ENCODE results near the gene SLC13A4. TPM values are rescaled to one million over a fixed set of nuclear protein-coding genes. Genes with fewer than 3 reads are reported as not detected.
A peak's percentile ranks its signal among the peaks of the same experiment; 100 is the strongest.

Gene SLC13A4
- total and polyA plus RNA-seq, 2 donors (not counting 3 experiments of a cell fraction or from before 2014, with no cell fraction given), result not detected

DNA sequence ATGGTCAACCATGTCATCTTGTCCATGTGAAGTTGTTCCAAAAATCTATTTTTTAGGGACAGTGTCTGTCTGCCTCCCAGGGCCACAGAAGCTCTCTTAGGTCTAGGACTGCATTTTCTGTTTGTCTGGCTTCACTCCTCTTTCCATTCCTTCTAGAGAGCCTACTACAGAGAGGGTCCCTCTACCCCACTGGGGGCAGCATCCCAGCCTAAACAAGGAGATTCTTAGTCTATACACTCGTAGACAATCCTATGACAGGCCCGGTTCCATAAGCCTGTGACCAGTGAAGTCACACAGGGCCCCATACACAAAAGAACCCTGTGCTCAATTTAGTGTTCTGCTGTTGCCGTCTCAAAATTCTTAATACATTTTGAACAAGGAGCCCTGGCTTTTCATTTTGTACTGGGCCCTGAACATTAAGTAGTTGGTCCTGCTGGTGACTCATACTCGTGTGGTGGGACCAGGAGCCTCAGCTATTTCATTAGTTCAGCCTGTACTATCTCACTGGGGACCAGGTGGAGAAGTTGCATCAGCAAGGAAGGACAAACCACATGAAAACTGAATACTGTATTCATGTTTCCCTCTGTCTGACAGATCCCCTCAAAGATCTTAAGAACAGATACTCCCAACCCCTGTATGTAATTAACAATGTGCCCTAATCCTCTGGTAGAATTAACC, 44.1 kb upstream of the SLC13A4 start:
- peaks cover 0 to 3% of the 10 kb centered on the region in 2 experiments for H3K27me3 ChIP-seq (ENCODE audit: control insufficient read depth in 2 of 2, insufficient read depth in 2 of 2, low read length in 2 of 2)
- no peak overlapping the region for H3K9ac ChIP-seq (replicated peaks; ENCODE audit: extremely low read depth, insufficient read depth, low read length)
- H4K20me1 ChIP-seq (replicated peaks; ENCODE audit: control insufficient read depth, extremely low read depth, insufficient read depth, low read length), result no peaks in the 10 kb centered on the region
- no peaks in the 10 kb centered on the region for H3K79me2 ChIP-seq (ENCODE audit: control insufficient read depth, insufficient read depth, low read length)
- no peak for FAIRE-seq
- DNase-seq (ENCODE audit: low read depth, low spot score), result no peak
- no peak overlapping the region for H3K27ac ChIP-seq (ENCODE audit: insufficient read depth, low read depth, low read length)
- intact Hi-C loops (cut with micrococcal nuclease) (no loop called here), dilution Hi-C loops (cut with MboI; ENCODE audit: extremely low pct_ligation_motif_present, low sequenced_read_pairs) (no loop called here)
- no peaks in the 10 kb centered on the region for H3K36me3 ChIP-seq (ENCODE audit: control insufficient read depth in 2 of 2, extremely low read depth in 1 of 2, insufficient read depth in 2 of 2, low read length in 2 of 2)
- TF ChIP-seq MYC (IDR thresholded peaks at IDR 0.05; ENCODE audit: low read depth, low read length) (no peak), GATA2 (IDR thresholded peaks at IDR 0.05; ENCODE audit: insufficient read depth, insufficient read length, low read depth, low read length) (no peak), FOS (IDR thresholded peaks at IDR 0.05; ENCODE audit: borderline replicate concordance, insufficient read depth, low read length) (peak; percentile 26), EZH2 (IDR thresholded peaks at IDR 0.05; ENCODE audit: borderline replicate concordance, low read depth, low read length, severe bottlenecking) (no peak)
- H3K4me3 ChIP-seq (replicated peaks in 1 of 3; ENCODE audit: insufficient read depth in 1 of 3, low read depth in 1 of 3, low read length in 3 of 3), result no peak overlapping the region
- no peaks in the 10 kb centered on the region for H3K9me3 ChIP-seq (replicated peaks; ENCODE audit: control insufficient read depth, insufficient read depth, low read length)
- H3K4me2 ChIP-seq (ENCODE audit: insufficient read depth, low read length), result no peak overlapping the region
- BruUV-seq (replicated peaks), result no TSS peak
- ChIA-PET POLR2A (no interaction called here), CTCF (interaction anchor here (1.3 to 2.7 kb wide), 3 partner anchors 9 to 99 kb away, joined by 4 to 8 read pairs (median 5); no protein-coding TSS in a partner anchor)
- H3K9me1 ChIP-seq (replicated peaks; ENCODE audit: control insufficient read depth, extremely low read depth, insufficient read depth, low read length), result no peaks in the 10 kb centered on the region
- H2AFZ ChIP-seq (ENCODE audit: low read depth, low read length), result no peak overlapping the region
- peaks cover 7% of the 10 kb centered on the region for H3K4me1 ChIP-seq (ENCODE audit: control insufficient read depth, extremely low read depth, insufficient read depth, low read length)

DNA sequence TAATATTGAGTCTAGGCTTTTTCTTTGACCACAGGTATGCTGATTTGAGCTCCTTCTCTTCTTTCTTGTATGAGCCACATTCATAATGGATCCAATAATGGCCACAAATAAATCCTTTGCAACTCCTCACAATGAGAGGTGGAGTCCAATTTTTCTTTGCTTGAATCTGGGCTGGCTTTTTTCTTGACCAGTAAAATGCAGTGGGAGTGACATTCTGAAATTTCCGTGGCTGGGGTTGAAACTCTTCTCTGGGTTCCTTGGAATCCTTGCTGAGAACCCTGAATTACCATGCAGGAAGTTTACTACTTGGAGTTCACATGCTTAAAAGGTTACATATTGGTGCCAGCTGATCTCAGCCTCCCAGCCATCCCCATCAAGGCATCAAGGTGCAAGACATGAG, 43.1 kb upstream of the SLC13A4 start:
- no peak for TF ChIP-seq MYC (IDR thresholded peaks at IDR 0.05; ENCODE audit: low read depth, low read length)
- peaks cover 7% of the 10 kb centered on the region for H3K4me1 ChIP-seq (ENCODE audit: control insufficient read depth, extremely low read depth, insufficient read depth, low read length)
- BruUV-seq (replicated peaks), result no TSS peak
- no peak overlapping the region for H2AFZ ChIP-seq (ENCODE audit: low read depth, low read length)
- ChIA-PET POLR2A (no interaction called here), CTCF (interaction anchor here (1.3 to 2.7 kb wide), 2 partner anchors 8 to 98 kb away, joined by 4 to 8 read pairs; no protein-coding TSS in a partner anchor)
- no peak overlapping the region for H3K27ac ChIP-seq (ENCODE audit: insufficient read depth, low read depth, low read length)
- no peak overlapping the region for H3K4me2 ChIP-seq (ENCODE audit: insufficient read depth, low read length)
- no peak overlapping the region for H3K4me3 ChIP-seq (replicated peaks in 1 of 3; ENCODE audit: insufficient read depth in 1 of 3, low read depth in 1 of 3, low read length in 3 of 3)
- no peaks in the 10 kb centered on the region for H3K9me3 ChIP-seq (replicated peaks; ENCODE audit: control insufficient read depth, insufficient read depth, low read length)
- H3K9ac ChIP-seq (replicated peaks; ENCODE audit: extremely low read depth, insufficient read depth, low read length), result no peak overlapping the region
- no peaks in the 10 kb centered on the region for H3K9me1 ChIP-seq (replicated peaks; ENCODE audit: control insufficient read depth, extremely low read depth, insufficient read depth, low read length)
- no peaks in the 10 kb centered on the region for H3K79me2 ChIP-seq (ENCODE audit: control insufficient read depth, insufficient read depth, low read length)
- no peaks in the 10 kb centered on the region for H4K20me1 ChIP-seq (replicated peaks; ENCODE audit: control insufficient read depth, extremely low read depth, insufficient read depth, low read length)
- no peak for FAIRE-seq
- intact Hi-C loops (cut with micrococcal nuclease), result no loop called here
- dilution Hi-C loops (cut with MboI; ENCODE audit: extremely low pct_ligation_motif_present, low sequenced_read_pairs), result no loop called here
- H3K27me3 ChIP-seq (ENCODE audit: control insufficient read depth in 2 of 2, insufficient read depth in 2 of 2, low read length in 2 of 2), result peaks cover 0 to 3% of the 10 kb centered on the region in 2 experiments
- H3K36me3 ChIP-seq (ENCODE audit: control insufficient read depth in 2 of 2, extremely low read depth in 1 of 2, insufficient read depth in 2 of 2, low read length in 2 of 2), result no peaks in the 10 kb centered on the region
- no peak for DNase-seq (ENCODE audit: low read depth, low spot score)
